Measurements from ENCODE around the gene ISM2. TPM values are rescaled to one million over a fixed set of nuclear protein-coding genes. Genes with fewer than 3 reads are reported as not detected.

ISM2 gene
- total RNA-seq, 1 donor = under 0.01 TPM

GRCh38 chr14:77485256-77485655, 13.4 kb downstream of the ISM2 start:
- no peak overlapping the region for H3K4me3 ChIP-seq (ENCODE audit: low read depth, low read length)
- TF ChIP-seq CTCF (IDR thresholded peaks at IDR 0.05; ENCODE audit: insufficient read depth, low read depth, low read length) = no peak
- no peak for DNase-seq (ENCODE audit: low read depth)

GRCh38 chr14:77482422-77482821, 16.2 kb downstream of the ISM2 start:
- no peak overlapping the region for H3K4me3 ChIP-seq (ENCODE audit: low read depth, low read length)
- no peak for DNase-seq (ENCODE audit: low read depth)
- TF ChIP-seq CTCF (IDR thresholded peaks at IDR 0.05; ENCODE audit: insufficient read depth, low read depth, low read length) = no peak

- no peak for DNase-seq (ENCODE audit: low read depth)
- no peak for TF ChIP-seq CTCF (IDR thresholded peaks at IDR 0.05; ENCODE audit: insufficient read depth, low read depth, low read length)
- no peak overlapping the region for H3K4me3 ChIP-seq (ENCODE audit: low read depth, low read length)
Observed at GRCh38 chr14:77478796-77479195, 19.8 kb downstream of the ISM2 start.

- TF ChIP-seq CTCF (IDR thresholded peaks at IDR 0.05; ENCODE audit: insufficient read depth, low read depth, low read length) = no peak
- no peak for DNase-seq (ENCODE audit: low read depth)
- no peak overlapping the region for H3K4me3 ChIP-seq (ENCODE audit: low read depth, low read length)
Observed at GRCh38 chr14:77478029-77478428, 20.6 kb downstream of the ISM2 start.

GRCh38 chr14:77475432-77476115, 23.0 kb downstream of the ISM2 start:
- H3K4me3 ChIP-seq (ENCODE audit: low read depth, low read length) = no peak overlapping the region
- DNase-seq (ENCODE audit: low read depth) = no peak
- no peak for TF ChIP-seq CTCF (IDR thresholded peaks at IDR 0.05; ENCODE audit: insufficient read depth, low read depth, low read length)

- no peak for DNase-seq (ENCODE audit: low read depth)
- H3K4me3 ChIP-seq (ENCODE audit: low read depth, low read length) = no peak overlapping the region
- TF ChIP-seq CTCF (IDR thresholded peaks at IDR 0.05; ENCODE audit: insufficient read depth, low read depth, low read length) = no peak
Observed at GRCh38 chr14:77474479-77475177, 24.0 kb downstream of the ISM2 start.
